Measurements from ENCODE around the gene TDO2. TPM values are rescaled to one million over a fixed set of nuclear protein-coding genes. Genes with fewer than 3 reads are reported as not detected.
A peak's percentile ranks its signal among the peaks of the same experiment; 100 is the strongest.
"Not testable (repeated sequence)": the region's sequence is repeated elsewhere in the genome, so short reads cannot be mapped to it uniquely, and the experiment has no call there.

Gene TDO2
- total RNA-seq, 4 donors from 2014 or later: 0.23 TPM; not detected in 3

GRCh38 chr4:155887847-155888570 lies 15.5 kb upstream of the TDO2 start:
- no peak for TF ChIP-seq CTCF (IDR thresholded peaks at IDR 0.05)
- no peak for TF ChIP-seq POLR2A (IDR thresholded peaks at IDR 0.05)

GRCh38 chr4:155889031-155889793 lies 14.3 kb upstream of the TDO2 start:
- 12 to 15% methylated on average over 5 of the region's 5 CpGs for WGBS, 2 donors
- no peak overlapping the region for H3K4me3 ChIP-seq (ENCODE audit: low read depth, poor library complexity, severe bottlenecking)
- TF ChIP-seq POLR2A (IDR thresholded peaks at IDR 0.05): no peak
- TF ChIP-seq CTCF (IDR thresholded peaks at IDR 0.05): no peak
- DNase-seq (ENCODE audit: low spot score in 2 of 2): peak in 1 of 2 donors; percentile 26
- intact Hi-C loops (cut with DNase I; ENCODE audit: low total_unique reads): no loop called here

More at GRCh38 chr4:155887847-155888570, 15.5 kb upstream of the TDO2 start:
- intact Hi-C loops (cut with DNase I; ENCODE audit: low total_unique reads): no loop called here
- WGBS, 2 donors: 75 to 76% methylated on average over 5 of the region's 6 CpGs
- H3K4me3 ChIP-seq (ENCODE audit: low read depth, poor library complexity, severe bottlenecking): no peak overlapping the region
- no peak for DNase-seq (ENCODE audit: low spot score in 2 of 2)

- H3K4me3 ChIP-seq (ENCODE audit: low read depth, poor library complexity, severe bottlenecking): no peak overlapping the region
- intact Hi-C loops (cut with DNase I; ENCODE audit: low total_unique reads): no loop called here
- TF ChIP-seq CTCF (IDR thresholded peaks at IDR 0.05) (no peak), POLR2A (IDR thresholded peaks at IDR 0.05) (no peak)
- 67 to 82% methylated on average over 2 of the region's 2 CpGs for WGBS, 2 donors
- DNase-seq (ENCODE audit: low spot score in 2 of 2): no peak
Measured at GRCh38 chr4:155889946-155890345, 13.6 kb upstream of the TDO2 start.

GRCh38 chr4:155891058-155891457 lies 12.4 kb upstream of the TDO2 start:
- no peak for DNase-seq (ENCODE audit: low spot score in 2 of 2)
- 28 to 45% methylated on average over 3 of the region's 3 CpGs for WGBS, 2 donors
- no peak for TF ChIP-seq CTCF (IDR thresholded peaks at IDR 0.05)
- no peak for TF ChIP-seq POLR2A (IDR thresholded peaks at IDR 0.05)
- intact Hi-C loops (cut with DNase I; ENCODE audit: low total_unique reads): no loop called here
- no peak overlapping the region for H3K4me3 ChIP-seq (ENCODE audit: low read depth, poor library complexity, severe bottlenecking)

- WGBS, 2 donors: 70 to 81% methylated on average over 2 of the region's 2 CpGs
- DNase-seq (ENCODE audit: low spot score in 2 of 2); intact Hi-C loops (cut with DNase I; ENCODE audit: low total_unique reads); H3K4me3 ChIP-seq (ENCODE audit: low read depth, poor library complexity, severe bottlenecking): not testable (repeated sequence)
Measured at GRCh38 chr4:155898371-155898770, 5.1 kb upstream of the TDO2 start.

- H3K4me3 ChIP-seq (ENCODE audit: low read depth, poor library complexity, severe bottlenecking): no peak overlapping the region
- intact Hi-C loops (cut with DNase I; ENCODE audit: low total_unique reads): no loop called here
- TF ChIP-seq POLR2A (IDR thresholded peaks at IDR 0.05) (no peak), CTCF (IDR thresholded peaks at IDR 0.05) (no peak)
- DNase-seq (ENCODE audit: low spot score in 2 of 2): no peak
- 12 to 19% methylated on average over 3 of the region's 3 CpGs for WGBS, 2 donors
Measured at GRCh38 chr4:155899891-155900290, 3.6 kb upstream of the TDO2 start.

Data from lower leg skin (tissue), 4 donors.